Transverse colon (tissue), 4 donors: Measurements from ENCODE around the gene TBC1D7. TPM values are rescaled to one million over a fixed set of nuclear protein-coding genes. Genes with fewer than 3 reads are reported as not detected.
A peak's percentile ranks its signal among the peaks of the same experiment; 100 is the strongest.

Source experiments
- DNase-seq: peaks from one replicate; pipeline ENCODE4 v3.0.0-alpha.2; 2019
- H3K27ac ChIP-seq, 4 donors: fragments of 200-600 bp; sonication (generic); 2 replicates each; pipeline ENCODE4 v1.5.1; 2016 to 2018; ENCODE audit warnings: inconsistent platforms in 4 of 4
- H3K27me3 ChIP-seq: fragments of 200-600 bp; sonication (generic); 2 replicates; pipeline ENCODE4 v1.5.1; 2017; ENCODE audit warnings: inconsistent platforms
- H3K36me3 ChIP-seq, 4 donors: fragments of 200-600 bp; sonication (generic); 2 replicates each; pipeline ENCODE4 v1.5.1; 2017 to 2019; ENCODE audit warnings: inconsistent platforms in 4 of 4
- H3K4me1 ChIP-seq, 4 donors: fragments of 200-600 bp; sonication (generic); 2 replicates each; pipeline ENCODE4 v1.5.1; 2017 to 2020; ENCODE audit warnings: inconsistent platforms in 4 of 4
- H3K4me3 ChIP-seq, 4 donors: fragments of 200-600 bp; sonication (generic); 1 replicate in 1 of 4; 2 replicates in 3 of 4; pipeline versions ENCODE4 v1.5.1 to v1.6.1; 2017 to 2019; ENCODE audit warnings: inconsistent platforms in 4 of 4
- H3K9me3 ChIP-seq, 2 donors: fragments of 200-600 bp; sonication (generic); 2 replicates each; pipeline ENCODE4 v1.5.1; 2017 to 2019; ENCODE audit warnings: inconsistent platforms in 2 of 2
- EP300 ChIP-seq: sonication (generic); formaldehyde crosslinking; IDR thresholded peaks from one replicate; pipeline ENCODE4 v1.6.1; 2017; ENCODE audit warnings: antibody characterized with exemption, low read depth
- POLR2A ChIP-seq: fragments of 450-650 bp; IDR thresholded peaks from one replicate; pipeline ENCODE4 v1.6.1; 2016; ENCODE audit warnings: antibody characterized with exemption, mild to moderate bottlenecking, moderate library complexity
- POLR2AphosphoS5 ChIP-seq, 3 donors: sonication (generic); formaldehyde crosslinking; IDR thresholded peaks; one replicate each; pipeline ENCODE4 v1.6.1; 2016; ENCODE audit warnings: antibody characterized with exemption in 3 of 3
- WGBS, 2 donors: methylation state at CpG; one replicate each; pipeline ENCODE4 v1.1.5; 2018; ENCODE audit warnings: low coverage in 1 of 2; 5-methylcytosine and 5-hydroxymethylcytosine counted together
- in situ Hi-C, 4 donors: fragments of 200-750 bp; cut with MboI; loops; one replicate each; pipeline versions ENCODE4 v1.15.0 to v1.15.1; 2017; ENCODE audit warnings: low sequenced_read_pairs in 3 of 4, low pct_ligation_motif_present in 1 of 4, low pct_unique_long_range_greater_than_20kb in 1 of 4
- intact Hi-C: fragments of 100-400 bp; cut with DNase I; formaldehyde crosslinking; loops from one replicate; pipeline ENCODE4 v1.15.1; 2023; ENCODE audit warnings: low total_unique reads
- total RNA-seq, 4 donors: library from RNA; depleted of rRNA; stranded (reverse); fragments of >200 nt; gene quantifications; one replicate each; pipeline ENCODE4 v1.1.0, GENCODE V29; 2016
- TF ChIP-seq, protein P1 (sequence below), 5 experiments: fragments of 200-600 bp in 3 of 5; fragments of 450-650 bp in 2 of 5; sonication (generic) in 3 of 5; IDR thresholded peaks; 1 replicate in 2 of 5; 2 replicates in 3 of 5; pipeline ENCODE4 v1.5.1; 2016 to 2017; ENCODE audit warnings: antibody characterized with exemption in 5 of 5, inconsistent platforms in 3 of 5, mild to moderate bottlenecking in 2 of 5, moderate library complexity in 1 of 5

Gene TBC1D7
- 10 to 100 TPM; 10.5 to 39.8 (median 15.0) TPM for total RNA-seq

- Histone ChIP-seq H3K27ac (peak within 1 kb of the TSS; percentile 90 to 98 (median 94)), H3K9me3 (no peaks in the 10 kb centered on the region), H3K4me1 (peaks cover 6 to 18% (median 13%) of the 10 kb centered on the region in 4 donors), H3K36me3 (peaks cover 0 to 16% (median 0%) of the 10 kb centered on the region in 4 donors), H3K27me3 (no peaks in the 10 kb centered on the region), H3K4me3 (peak within 1 kb of the TSS; percentile 55 to 98 (median 78))
- intact Hi-C loops: no loop called here
- TF ChIP-seq POLR2A (peak; percentile 94), POLR2AphosphoS5 (IDR thresholded peaks at IDR 0.05) (peak; percentile 83 to 97 (median 96)), EP300 (no peak)
- TF ChIP-seq, protein P1, sequence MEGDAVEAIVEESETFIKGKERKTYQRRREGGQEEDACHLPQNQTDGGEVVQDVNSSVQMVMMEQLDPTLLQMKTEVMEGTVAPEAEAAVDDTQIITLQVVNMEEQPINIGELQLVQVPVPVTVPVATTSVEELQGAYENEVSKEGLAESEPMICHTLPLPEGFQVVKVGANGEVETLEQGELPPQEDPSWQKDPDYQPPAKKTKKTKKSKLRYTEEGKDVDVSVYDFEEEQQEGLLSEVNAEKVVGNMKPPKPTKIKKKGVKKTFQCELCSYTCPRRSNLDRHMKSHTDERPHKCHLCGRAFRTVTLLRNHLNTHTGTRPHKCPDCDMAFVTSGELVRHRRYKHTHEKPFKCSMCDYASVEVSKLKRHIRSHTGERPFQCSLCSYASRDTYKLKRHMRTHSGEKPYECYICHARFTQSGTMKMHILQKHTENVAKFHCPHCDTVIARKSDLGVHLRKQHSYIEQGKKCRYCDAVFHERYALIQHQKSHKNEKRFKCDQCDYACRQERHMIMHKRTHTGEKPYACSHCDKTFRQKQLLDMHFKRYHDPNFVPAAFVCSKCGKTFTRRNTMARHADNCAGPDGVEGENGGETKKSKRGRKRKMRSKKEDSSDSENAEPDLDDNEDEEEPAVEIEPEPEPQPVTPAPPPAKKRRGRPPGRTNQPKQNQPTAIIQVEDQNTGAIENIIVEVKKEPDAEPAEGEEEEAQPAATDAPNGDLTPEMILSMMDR (IDR thresholded peaks at IDR 0.05): peak in 4 of 5 experiments; percentile 16 to 60 (median 27)
- in situ Hi-C loops: loop anchor here (25.0 kb wide), 3 partner anchors 209 to 734 kb away; no protein-coding TSS in a partner anchor
- 1% methylated on average over 36 of the region's 63 CpGs; no CpG with 5 or more reads in 1 of the 2 donors for WGBS, 2 donors
- DNase-seq: peak; percentile 95
Observed at GRCh38 chr6:13328076-13328874, at the start of gene TBC1D7. TBC1D7 (minus strand) TSS chr6:13328537; CDS start chr6:13326898, 1,639 bp downstream.

DNA sequence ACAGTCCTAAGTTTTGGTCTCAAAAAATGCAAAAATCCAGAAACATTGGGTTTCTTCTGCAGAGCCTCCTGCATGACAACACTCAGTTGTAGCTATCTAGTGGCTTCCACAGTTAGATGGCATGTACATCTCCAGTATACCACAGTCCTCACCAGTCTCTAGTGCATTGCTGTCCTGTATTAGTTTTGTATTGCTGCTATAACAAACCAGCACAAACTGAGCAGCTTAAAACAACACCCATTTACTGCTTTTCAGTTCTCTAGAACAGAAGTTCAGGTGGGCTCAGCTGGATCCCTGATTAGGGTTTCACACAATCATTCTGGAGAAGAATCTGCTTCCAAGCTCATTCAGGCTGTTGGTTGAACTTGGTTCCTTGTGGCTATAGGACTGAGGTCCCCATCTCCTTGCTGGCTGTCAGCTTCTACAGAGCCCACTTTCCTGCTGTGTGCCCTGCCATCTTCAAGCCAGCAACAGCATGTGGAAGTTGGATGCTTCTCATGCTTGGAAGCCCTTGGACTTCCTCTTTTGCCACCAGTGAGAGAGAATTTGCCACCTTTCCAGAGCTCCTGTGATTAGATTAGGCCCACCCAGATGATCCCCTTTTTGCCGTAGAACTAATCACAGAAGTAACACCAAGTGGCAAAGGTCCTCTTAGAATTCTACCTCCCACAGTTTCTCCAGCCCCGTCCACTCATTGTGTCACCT, 48.9 kb upstream of the TBC1D7 start:
- Histone ChIP-seq H3K27ac (no peak overlapping the region), H3K9me3 (no peaks in the 10 kb centered on the region), H3K4me3 (no peak overlapping the region), H3K4me1 (peaks cover 3 to 42% (median 36%) of the 10 kb centered on the region in 4 donors), H3K27me3 (no peaks in the 10 kb centered on the region), H3K36me3 (no peaks in the 10 kb centered on the region)
- in situ Hi-C loops (no loop called here), intact Hi-C loops (no loop called here)
- TF ChIP-seq POLR2A (no peak), POLR2AphosphoS5 (IDR thresholded peaks at IDR 0.05) (no peak), EP300 (no peak)
- TF ChIP-seq, protein P1 (IDR thresholded peaks at IDR 0.05): no peak
- 97 to 100% methylated on average over 2 of the region's 2 CpGs for WGBS, 2 donors
- no peak for DNase-seq

- in situ Hi-C loops (no loop called here), intact Hi-C loops (no loop called here)
- DNase-seq: no peak
- H3K9me3 ChIP-seq: no peaks in the 10 kb centered on the region
- TF ChIP-seq POLR2AphosphoS5 (IDR thresholded peaks at IDR 0.05) (no peak), EP300 (no peak), POLR2A (no peak)
- TF ChIP-seq, protein P1 (IDR thresholded peaks at IDR 0.05): no peak
- no peak overlapping the region for H3K27ac ChIP-seq
- peaks cover 2 to 25% (median 22%) of the 10 kb centered on the region in 4 donors for H3K4me1 ChIP-seq
- no peaks in the 10 kb centered on the region for H3K36me3 ChIP-seq
- H3K27me3 ChIP-seq: no peaks in the 10 kb centered on the region
- 79 to 89% methylated on average over 8 to 9 of the region's 9 CpGs for WGBS, 2 donors
- H3K4me3 ChIP-seq: no peak overlapping the region
Observed at GRCh38 chr6:13375360-13375878, 47.1 kb upstream of the TBC1D7 start.

- DNase-seq: no peak
- 78% methylated on average over 1 of the region's 1 CpG; no CpG with 5 or more reads in 1 of the 2 donors for WGBS, 2 donors
- no peaks in the 10 kb centered on the region for H3K36me3 ChIP-seq
- no peaks in the 10 kb centered on the region for H3K9me3 ChIP-seq
- H3K27ac ChIP-seq: no peak overlapping the region
- no peak overlapping the region for H3K4me3 ChIP-seq
- H3K27me3 ChIP-seq: no peaks in the 10 kb centered on the region
- TF ChIP-seq POLR2AphosphoS5 (IDR thresholded peaks at IDR 0.05): no peak
- no peak for TF ChIP-seq POLR2A
- peaks cover 0 to 12% (median 10%) of the 10 kb centered on the region in 4 donors for H3K4me1 ChIP-seq
- intact Hi-C loops (no loop called here), in situ Hi-C loops (loop anchor here in 1 of 4 donors (25.0 kb wide), 1 partner anchor 688 kb away; no protein-coding TSS in a partner anchor)
Observed at GRCh38 chr6:13373919-13374318, 45.6 kb upstream of the TBC1D7 start.
